Measurements from ENCODE around the gene CADPS2.

DNA sequence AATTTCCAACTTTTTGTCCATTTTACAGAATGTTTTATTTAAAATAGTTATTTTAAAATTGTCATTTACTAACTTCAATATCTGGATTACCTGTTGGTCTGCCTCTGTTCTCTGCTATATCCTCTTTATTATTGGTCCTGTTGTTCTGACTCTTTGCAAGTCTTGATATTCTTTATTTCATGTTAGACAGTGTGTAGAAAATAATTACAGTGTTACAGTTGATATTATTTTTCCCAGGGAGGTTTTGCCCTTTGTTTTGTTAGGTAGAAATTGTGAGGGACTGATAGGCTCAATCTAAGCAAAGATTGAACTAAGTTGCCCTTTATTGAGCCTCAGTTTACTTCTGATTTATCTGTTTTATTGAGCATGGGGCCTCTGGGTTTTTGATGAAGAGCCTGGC lies 49.4 kb upstream of the CADPS2 start:
- TF ChIP-seq, protein P1, sequence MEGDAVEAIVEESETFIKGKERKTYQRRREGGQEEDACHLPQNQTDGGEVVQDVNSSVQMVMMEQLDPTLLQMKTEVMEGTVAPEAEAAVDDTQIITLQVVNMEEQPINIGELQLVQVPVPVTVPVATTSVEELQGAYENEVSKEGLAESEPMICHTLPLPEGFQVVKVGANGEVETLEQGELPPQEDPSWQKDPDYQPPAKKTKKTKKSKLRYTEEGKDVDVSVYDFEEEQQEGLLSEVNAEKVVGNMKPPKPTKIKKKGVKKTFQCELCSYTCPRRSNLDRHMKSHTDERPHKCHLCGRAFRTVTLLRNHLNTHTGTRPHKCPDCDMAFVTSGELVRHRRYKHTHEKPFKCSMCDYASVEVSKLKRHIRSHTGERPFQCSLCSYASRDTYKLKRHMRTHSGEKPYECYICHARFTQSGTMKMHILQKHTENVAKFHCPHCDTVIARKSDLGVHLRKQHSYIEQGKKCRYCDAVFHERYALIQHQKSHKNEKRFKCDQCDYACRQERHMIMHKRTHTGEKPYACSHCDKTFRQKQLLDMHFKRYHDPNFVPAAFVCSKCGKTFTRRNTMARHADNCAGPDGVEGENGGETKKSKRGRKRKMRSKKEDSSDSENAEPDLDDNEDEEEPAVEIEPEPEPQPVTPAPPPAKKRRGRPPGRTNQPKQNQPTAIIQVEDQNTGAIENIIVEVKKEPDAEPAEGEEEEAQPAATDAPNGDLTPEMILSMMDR (IDR thresholded peaks at IDR 0.05): no peak
- TF ChIP-seq EZH2 (IDR thresholded peaks at IDR 0.05) (no peak), EZH2phosphoT487 (IDR thresholded peaks at IDR 0.05) (no peak)

Data from neural progenitor cell (in vitro differentiated cells).